ENCODE results near the gene SGSM2.

GRCh38 chr17:2336215-2336851, 968 bp upstream of the SGSM2 start, which contains the start of gene TSR1:
- TF ChIP-seq CTCF (IDR thresholded peaks at IDR 0.05; ENCODE audit: low read length), result peak; percentile 23
- no peak for TF ChIP-seq EZH2phosphoT487 (IDR thresholded peaks at IDR 0.05; ENCODE audit: low read length)
